Astrocyte of the spinal cord (primary cell): ENCODE measurements around the gene OPTC.
"Not testable (repeated sequence)": the region's sequence is repeated elsewhere in the genome, so short reads cannot be mapped to it uniquely, and the experiment has no call there.

Source experiments
- DNase-seq: peaks from one replicate; pipeline ENCODE4 v3.0.0; 2011; ENCODE audit warnings: low read depth, low spot score
- H3K4me3 ChIP-seq: 2 replicates; pipeline ENCODE4 v1.5.1; 2011; ENCODE audit warnings: low read depth, mild to moderate bottlenecking, low read length, moderate library complexity
- in situ Hi-C: cut with HindIII; loops from 2 replicates; pipeline ENCODE4 v1.10.0; 2017; ENCODE audit warnings: low sequenced_read_pairs
- TF ChIP-seq, protein P1 (sequence below): IDR thresholded peaks from 2 replicates; pipeline ENCODE4 v1.5.1; 2012; ENCODE audit warnings: low read depth, mild to moderate bottlenecking, low read length, inconsistent platforms

OPTC gene

DNA sequence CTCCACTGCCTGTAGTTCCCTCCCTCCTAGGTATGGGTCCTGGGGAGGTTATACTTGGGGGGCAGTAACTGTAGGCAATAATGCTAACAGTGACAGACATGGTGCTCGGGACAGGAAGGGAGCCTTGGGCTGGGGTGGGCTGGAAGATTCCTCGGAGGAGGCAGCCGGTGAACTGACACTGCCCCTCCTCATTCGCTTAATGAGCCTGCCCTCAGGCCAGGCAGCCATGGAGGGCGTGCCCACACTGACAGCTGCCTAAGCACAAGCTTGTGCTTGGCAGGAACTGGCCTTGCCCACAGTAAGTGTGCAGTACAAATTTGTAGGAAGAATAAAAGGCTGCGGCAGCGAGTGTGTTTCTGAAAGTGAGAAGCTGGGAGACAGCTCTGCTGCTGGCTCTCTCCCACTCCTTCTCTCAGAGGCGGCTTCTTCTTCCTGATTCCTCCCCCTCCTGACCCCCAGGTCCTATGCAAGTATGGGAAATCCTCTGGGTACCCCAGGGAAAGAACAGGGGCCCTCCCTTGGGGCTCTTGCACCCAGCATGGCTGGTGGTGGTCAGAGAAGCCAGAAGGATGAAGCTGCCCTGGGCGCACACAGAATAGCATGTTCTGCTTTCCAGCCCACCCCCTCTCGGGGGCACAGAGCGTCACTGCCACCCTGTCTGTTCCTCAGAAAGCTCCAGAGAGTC, 23.6 kb downstream of the OPTC start:
- in situ Hi-C loops: no loop called here
- H3K4me3 ChIP-seq: no peak overlapping the region
- TF ChIP-seq, protein P1, sequence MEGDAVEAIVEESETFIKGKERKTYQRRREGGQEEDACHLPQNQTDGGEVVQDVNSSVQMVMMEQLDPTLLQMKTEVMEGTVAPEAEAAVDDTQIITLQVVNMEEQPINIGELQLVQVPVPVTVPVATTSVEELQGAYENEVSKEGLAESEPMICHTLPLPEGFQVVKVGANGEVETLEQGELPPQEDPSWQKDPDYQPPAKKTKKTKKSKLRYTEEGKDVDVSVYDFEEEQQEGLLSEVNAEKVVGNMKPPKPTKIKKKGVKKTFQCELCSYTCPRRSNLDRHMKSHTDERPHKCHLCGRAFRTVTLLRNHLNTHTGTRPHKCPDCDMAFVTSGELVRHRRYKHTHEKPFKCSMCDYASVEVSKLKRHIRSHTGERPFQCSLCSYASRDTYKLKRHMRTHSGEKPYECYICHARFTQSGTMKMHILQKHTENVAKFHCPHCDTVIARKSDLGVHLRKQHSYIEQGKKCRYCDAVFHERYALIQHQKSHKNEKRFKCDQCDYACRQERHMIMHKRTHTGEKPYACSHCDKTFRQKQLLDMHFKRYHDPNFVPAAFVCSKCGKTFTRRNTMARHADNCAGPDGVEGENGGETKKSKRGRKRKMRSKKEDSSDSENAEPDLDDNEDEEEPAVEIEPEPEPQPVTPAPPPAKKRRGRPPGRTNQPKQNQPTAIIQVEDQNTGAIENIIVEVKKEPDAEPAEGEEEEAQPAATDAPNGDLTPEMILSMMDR: no peak
- no peak for DNase-seq

DNA sequence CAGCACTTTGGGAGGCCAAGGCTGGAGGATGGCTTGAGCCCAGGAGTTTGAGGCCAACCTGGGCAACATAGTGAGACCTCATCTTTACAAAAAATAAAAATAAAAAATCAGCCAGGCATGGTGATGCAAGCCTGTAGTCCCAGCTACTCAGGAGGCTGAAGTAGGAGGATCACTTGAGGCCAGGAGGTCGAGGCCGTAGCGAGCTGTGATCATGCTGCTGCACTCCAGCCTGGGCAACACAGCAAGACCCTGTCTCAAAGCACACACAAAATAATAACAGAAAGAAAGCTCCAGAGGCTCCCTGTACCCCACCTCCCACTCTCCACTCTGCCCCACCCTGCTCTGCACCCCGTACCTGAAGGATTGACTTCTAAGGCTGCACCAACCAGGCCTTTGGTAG, 24.2 kb downstream of the OPTC start:
- in situ Hi-C loops, H3K4me3 ChIP-seq, DNase-seq: not testable (repeated sequence)

DNA sequence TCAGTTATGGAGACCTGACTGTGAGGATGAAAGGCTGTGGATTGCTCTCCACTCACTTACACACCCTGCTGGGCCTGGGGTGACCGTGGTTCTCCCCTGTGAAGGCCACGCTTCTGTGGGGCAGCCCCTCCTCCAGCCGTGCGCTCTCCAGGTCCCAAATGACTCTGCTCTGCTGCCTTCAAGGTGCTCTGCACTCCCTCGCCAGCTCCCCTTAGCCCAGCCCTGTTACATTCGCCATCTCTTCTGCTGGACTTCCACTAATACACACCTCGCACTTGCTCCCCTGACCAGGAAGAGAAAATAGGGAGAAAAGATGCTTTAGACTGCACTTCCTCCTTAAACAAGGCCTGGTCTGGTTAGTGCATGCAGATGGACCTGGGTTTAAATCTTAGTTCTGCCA, 24.6 kb downstream of the OPTC start:
- no peak overlapping the region for H3K4me3 ChIP-seq
- no peak for DNase-seq
- TF ChIP-seq, protein P1: no peak
- in situ Hi-C loops: no loop called here

DNA sequence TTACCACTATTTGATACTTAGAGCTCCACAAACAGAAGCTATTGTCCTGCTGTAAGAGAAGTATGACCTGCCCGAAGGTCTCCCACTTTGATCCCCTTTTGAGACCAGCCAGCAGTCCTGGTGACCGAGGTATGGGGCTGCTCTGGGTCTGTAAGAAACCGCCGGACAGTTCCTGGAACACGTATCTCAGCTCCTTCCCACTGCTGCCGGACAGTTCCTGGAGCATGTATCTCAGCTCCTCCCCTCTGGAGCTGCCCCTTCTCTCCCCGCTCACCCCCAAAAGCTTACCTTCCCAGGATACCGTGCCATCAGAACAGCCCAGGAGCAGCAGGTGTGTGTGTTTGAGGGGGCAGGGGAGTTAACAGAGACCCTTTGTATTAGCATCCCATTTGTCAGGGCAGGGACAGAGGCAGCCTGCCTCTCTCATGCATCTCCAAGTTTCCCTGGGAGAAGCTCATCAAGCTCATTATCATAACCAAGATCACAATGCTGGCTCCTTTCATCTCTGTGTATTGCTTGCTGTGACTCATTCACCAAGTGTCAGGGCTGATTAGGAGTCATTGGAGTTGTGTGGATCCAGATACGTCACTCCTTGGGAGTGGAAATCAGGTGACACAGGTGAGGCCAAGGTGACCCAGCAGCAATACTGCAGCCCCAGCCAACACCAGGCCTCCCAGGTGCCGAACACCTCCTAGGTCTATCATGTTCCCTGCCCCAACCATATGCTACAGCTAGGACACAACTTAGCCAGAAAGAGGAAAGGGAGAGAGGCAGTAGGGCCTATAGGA, 25.3 kb downstream of the OPTC start:
- DNase-seq: no peak
- H3K4me3 ChIP-seq: no peak overlapping the region
- TF ChIP-seq, protein P1: no peak
- in situ Hi-C loops: no loop called here

DNA sequence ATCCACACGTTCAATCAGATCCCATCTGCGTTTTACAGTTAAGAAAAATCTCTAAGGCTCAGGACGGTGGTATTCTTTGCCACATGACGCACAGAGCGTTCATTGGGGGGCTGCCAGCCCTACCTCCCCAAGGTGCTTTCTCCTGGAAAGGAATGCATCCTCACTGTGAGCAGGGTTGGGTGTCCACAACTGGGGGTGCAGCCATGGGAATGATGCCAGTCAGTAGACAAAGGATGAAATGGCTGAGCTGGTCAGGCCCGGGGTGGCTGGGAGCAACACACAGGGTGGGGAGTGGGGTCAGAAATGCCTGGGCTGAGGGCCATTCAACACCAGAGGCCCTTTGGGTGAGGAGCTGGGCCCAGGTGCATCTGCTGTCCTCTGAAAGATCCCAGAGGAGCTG, 25.9 kb downstream of the OPTC start:
- H3K4me3 ChIP-seq: no peak overlapping the region
- in situ Hi-C loops: no loop called here
- TF ChIP-seq, protein P1: no peak
- no peak for DNase-seq

DNA sequence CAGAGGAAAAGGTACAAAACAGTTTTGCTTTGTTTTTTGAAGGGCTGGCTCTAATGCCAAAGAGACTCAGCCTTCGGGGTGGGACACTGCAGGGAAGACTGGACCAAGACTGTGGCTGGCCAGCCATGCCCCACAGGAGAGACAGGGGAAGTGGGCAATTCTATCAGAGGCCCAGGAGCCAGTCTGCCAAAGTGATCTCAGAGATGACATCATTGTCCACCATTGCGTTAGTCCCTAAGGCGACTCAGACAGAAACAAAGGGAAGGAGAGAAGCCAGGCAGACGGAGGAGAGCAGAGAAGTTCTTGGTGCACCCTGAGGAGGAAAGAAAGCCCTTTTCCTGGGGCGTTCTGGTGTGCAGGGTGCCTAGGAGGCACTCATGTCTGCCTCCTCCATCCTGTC, 26.4 kb downstream of the OPTC start:
- in situ Hi-C loops: no loop called here
- DNase-seq: peak; percentile 80

More for the DNA sequence above, 26.4 kb downstream of the OPTC start:
- TF ChIP-seq, protein P1: no peak
- H3K4me3 ChIP-seq: no peak overlapping the region
